GM12864 (cell line): ENCODE measurements around the gene PFKP.

Experiments used
- DNase-seq: peaks from one replicate; pipeline ENCODE4 v3.0.0-alpha.2; 2011; ENCODE audit warnings: low read depth
- H3K4me3 ChIP-seq: 2 replicates; pipeline ENCODE4 v1.5.1; 2011; ENCODE audit warnings: mild to moderate bottlenecking, low read depth, low read length, control low read depth
- CTCF ChIP-seq: IDR thresholded peaks from 2 replicates; pipeline ENCODE4 v1.5.1; 2011; ENCODE audit warnings: low read depth, mild to moderate bottlenecking, moderate library complexity, low read length, control low read depth, inconsistent platforms; ENCODE audit errors: missing control alignments

Gene PFKP

DNA sequence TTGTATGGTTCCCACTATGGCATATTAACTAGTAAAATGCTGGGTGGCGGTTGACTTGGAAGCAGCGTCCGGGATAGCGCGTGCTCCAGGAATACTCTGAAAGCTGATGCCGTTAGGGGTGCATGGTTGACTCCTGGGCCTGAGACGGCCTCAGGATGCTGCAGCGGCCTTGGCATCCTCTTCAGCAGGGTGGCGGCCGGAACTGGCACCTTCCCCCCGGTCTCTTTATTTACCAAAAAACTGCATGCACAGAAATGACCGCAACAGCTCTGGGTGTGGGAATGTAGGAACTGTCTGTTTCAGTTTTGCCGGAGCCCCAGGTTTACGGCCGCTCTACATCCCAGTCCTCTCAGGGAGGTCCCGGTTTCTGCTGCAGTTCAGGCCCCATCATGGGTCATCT is 28.8 kb downstream of the PFKP start:
- no peak overlapping the region for H3K4me3 ChIP-seq
- TF ChIP-seq CTCF: no peak
- no peak for DNase-seq

- TF ChIP-seq CTCF: no peak
- H3K4me3 ChIP-seq: no peak overlapping the region
- no peak for DNase-seq
Measured at GRCh38 chr10:3097160-3097559, 29.8 kb downstream of the PFKP start.

- TF ChIP-seq CTCF: no peak
- no peak for DNase-seq
- H3K4me3 ChIP-seq: no peak overlapping the region
Measured at GRCh38 chr10:3098689-3099088, 31.3 kb downstream of the PFKP start.

DNA sequence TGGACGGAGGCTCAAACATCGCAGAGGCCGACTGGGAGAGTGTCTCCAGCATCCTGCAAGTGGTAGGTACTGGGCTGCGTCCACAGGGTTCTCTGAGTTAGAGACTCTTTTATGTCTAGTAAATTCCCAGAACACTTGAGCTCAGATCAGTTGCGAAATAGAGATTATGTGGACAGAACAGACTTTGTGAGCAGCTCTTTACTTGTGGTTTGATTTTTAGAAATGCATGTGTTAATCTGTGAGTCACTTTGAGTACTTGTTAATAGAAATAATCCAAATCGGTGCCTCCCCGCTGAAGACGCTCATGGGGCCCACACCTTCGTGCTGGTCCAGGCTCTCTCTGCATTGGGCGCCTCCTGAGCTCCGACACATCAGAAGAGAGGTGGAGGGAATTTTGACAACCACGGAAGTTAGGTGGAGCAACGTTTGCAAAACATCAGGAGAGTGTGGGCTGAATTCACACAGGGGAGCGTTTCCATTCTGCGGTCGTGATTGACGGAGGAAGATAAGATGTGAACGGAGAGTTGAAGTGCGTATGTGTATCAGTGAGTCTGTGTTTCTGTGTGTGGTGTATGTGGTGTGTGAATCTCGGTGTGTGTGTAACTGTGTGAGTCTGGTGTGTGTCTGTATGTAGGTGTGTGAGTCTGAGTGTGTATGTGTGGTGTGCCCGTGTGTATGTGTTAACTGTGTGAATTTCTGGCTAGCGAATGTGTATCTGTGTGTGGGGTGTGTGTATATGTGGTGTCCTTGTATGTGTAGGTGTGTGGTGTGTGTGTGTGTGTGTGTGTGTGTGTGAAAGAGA is 32.1 kb downstream of the PFKP start:
- no peak for DNase-seq
- no peak for TF ChIP-seq CTCF

GRCh38 chr10:3100093-3100792 is 32.9 kb downstream of the PFKP start:
- TF ChIP-seq CTCF: no peak
- DNase-seq: no peak
- no peak overlapping the region for H3K4me3 ChIP-seq

More for the DNA sequence above, 32.1 kb downstream of the PFKP start:
- H3K4me3 ChIP-seq: no peak overlapping the region

- H3K4me3 ChIP-seq: no peak overlapping the region
- DNase-seq: no peak
- TF ChIP-seq CTCF: no peak
Measured at GRCh38 chr10:3100856-3101640, 33.7 kb downstream of the PFKP start.
